Mammary epithelial cell (primary cell): ENCODE data around the gene GORAB.

Experiments used
- CTCF ChIP-seq, 2 donors: IDR thresholded peaks in 1 of 2; conservative IDR thresholded peaks in 1 of 2; 2 replicates each; pipeline ENCODE4 v1.5.1; 2011 to 2012; ENCODE audit warnings: inconsistent platforms in 2 of 2, low read length in 2 of 2, mild to moderate bottlenecking in 2 of 2, control low read depth in 1 of 2, low read depth in 1 of 2; ENCODE audit not compliant: insufficient read depth in 1 of 2; ENCODE audit errors: extremely low read depth in 1 of 2
- EZH2 ChIP-seq: IDR thresholded peaks from 2 replicates; pipeline ENCODE4 v1.6.1; 2012; ENCODE audit warnings: low read length, inconsistent platforms, borderline replicate concordance

GRCh38 chr1:170544624-170545023 is 12.7 kb downstream of the GORAB start:
- TF ChIP-seq CTCF (conservative IDR thresholded peaks at IDR 0.05 in 1 of 2, IDR thresholded peaks at IDR 0.05 in 1 of 2; ENCODE audit: extremely low read depth in 1 of 2, insufficient read depth in 1 of 2, low read depth in 1 of 2, low read length in 2 of 2) = no peak
- no peak for TF ChIP-seq EZH2
